Coronary artery (tissue), 2 donors: Measurements from ENCODE around the gene PEDS1.

Experiments used
- DNase-seq: peaks from one replicate; pipeline ENCODE4 v3.0.0-alpha.2; 2017; ENCODE audit warnings: low spot score
- H3K27ac ChIP-seq, 2 donors: fragments of 200-600 bp; sonication (generic); one replicate each; pipeline ENCODE4 v1.5.1; 2016 to 2019
- H3K4me3 ChIP-seq: fragments of 200-600 bp; sonication (generic); 2 replicates; pipeline ENCODE4 v1.5.1; 2016; ENCODE audit warnings: mild to moderate bottlenecking, moderate library complexity
- CTCF ChIP-seq: fragments of 200-600 bp; sonication (generic); IDR thresholded peaks from one replicate; pipeline ENCODE4 v1.5.1; 2019; ENCODE audit warnings: antibody characterized with exemption

PEDS1 gene

GRCh38 chr20:50189681-50190250 lies 36.2 kb upstream of the PEDS1 start:
- Histone ChIP-seq H3K4me3 (peak overlapping the region; percentile 89), H3K27ac (peak overlapping the region; percentile 99)
- peak; percentile 82 for DNase-seq
- no peak for TF ChIP-seq CTCF

- Histone ChIP-seq H3K27ac (peak overlapping the region; percentile 99), H3K4me3 (no peak overlapping the region)
- DNase-seq: no peak
- no peak for TF ChIP-seq CTCF
These were observed 35.6 kb upstream of the PEDS1 start for GRCh38 chr20:50188879-50189680.

GRCh38 chr20:50188287-50188688 lies 34.8 kb upstream of the PEDS1 start:
- no peak overlapping the region for H3K4me3 ChIP-seq
- peak overlapping the region in 1 of 2 donors; percentile 99 for H3K27ac ChIP-seq
- no peak for DNase-seq
- TF ChIP-seq CTCF: no peak

GRCh38 chr20:50187403-50188051 lies 34.0 kb upstream of the PEDS1 start:
- TF ChIP-seq CTCF: no peak
- DNase-seq: no peak
- peak overlapping the region; percentile 33 to 65 for H3K27ac ChIP-seq
- no peak overlapping the region for H3K4me3 ChIP-seq

GRCh38 chr20:50186987-50187402 lies 33.5 kb upstream of the PEDS1 start:
- no peak for TF ChIP-seq CTCF
- Histone ChIP-seq H3K4me3 (no peak overlapping the region), H3K27ac (peak overlapping the region; percentile 33 to 65)
- no peak for DNase-seq

- Histone ChIP-seq H3K4me3 (no peak overlapping the region), H3K27ac (peak overlapping the region in 1 of 2 donors; percentile 65)
- peak; percentile 93 for DNase-seq
- TF ChIP-seq CTCF: peak; percentile 94
These were observed 32.8 kb upstream of the PEDS1 start for GRCh38 chr20:50186151-50186885.
